ENCODE results near the gene C22orf23.
A peak's percentile ranks its signal among the peaks of the same experiment; 100 is the strongest.

Gene C22orf23

DNA sequence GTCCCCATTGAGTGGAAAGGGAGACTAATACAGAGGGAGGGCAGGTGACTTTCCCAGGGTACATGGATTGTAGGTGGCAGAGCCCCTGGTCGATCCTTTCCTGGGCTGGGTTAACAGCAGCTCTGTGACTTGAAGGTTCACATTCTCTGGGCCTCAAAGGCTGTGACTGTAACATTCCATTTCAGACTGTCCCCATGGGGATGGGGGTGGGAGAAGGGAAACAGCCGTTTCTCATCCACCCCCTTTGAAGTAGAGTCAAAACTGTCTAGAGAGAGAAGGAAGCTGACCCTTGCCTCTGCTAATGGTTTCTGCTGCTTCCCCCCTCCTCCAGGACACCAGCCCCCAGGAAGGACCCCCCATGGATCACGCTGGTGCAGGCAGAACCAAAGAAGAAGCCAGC, 28.1 kb downstream of the C22orf23 start:
- no peak for DNase-seq (ENCODE audit: low spot score)

DNA sequence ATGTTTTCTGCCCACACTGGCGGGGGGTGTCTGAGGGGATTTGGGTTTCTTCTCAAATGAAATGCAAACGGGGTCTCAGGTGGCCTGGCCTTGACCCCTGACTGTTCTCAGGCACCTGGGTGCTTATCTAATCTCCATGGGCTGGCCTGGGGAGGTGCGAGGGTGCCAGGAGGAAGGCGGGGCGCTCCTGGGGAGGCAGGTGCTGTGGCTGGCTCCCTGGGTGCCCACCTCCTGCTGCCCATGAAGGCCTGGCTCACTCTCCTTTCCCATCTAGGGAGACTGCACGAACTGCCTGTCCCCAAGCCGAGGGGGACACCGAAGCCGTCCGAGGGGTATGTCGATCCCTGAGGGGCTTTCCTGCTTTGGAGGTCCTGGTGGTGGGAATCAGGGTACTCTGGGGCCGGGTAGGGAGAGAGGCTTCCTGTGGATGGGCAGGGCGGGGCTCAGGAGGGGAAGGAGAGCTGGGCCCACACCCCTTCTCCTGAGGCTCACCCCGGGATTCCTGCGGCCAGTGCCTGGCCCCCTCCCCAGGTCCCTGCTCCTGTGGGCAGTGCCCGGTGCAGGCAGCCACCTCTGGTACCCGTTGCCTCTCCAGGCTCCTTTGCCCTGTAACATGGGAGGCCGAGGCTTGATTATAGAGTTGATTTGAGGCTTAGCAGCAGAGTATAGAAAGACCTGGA, 28.9 kb downstream of the C22orf23 start:
- DNase-seq (ENCODE audit: low spot score), result no peak

DNA sequence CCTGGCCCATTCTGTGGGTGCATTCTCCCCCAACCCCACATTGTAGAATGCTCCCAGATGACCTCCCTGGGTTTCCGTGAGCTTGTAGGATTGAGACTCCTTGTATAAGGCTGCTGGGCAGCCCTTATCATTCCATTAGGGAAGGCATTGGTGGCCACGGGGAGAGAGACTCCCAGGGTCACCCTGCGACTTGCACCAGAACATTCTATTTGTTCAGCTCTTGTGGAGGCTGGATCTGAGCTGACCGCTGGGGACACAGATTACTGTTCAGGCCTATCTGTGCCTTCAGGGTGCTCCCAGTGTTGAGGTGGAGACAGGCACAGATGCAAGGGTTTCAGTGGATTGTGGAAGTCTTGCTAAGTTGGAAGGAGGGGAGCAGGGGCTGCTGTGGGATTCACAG, 29.5 kb downstream of the C22orf23 start:
- no peak for DNase-seq (ENCODE audit: low spot score)

DNA sequence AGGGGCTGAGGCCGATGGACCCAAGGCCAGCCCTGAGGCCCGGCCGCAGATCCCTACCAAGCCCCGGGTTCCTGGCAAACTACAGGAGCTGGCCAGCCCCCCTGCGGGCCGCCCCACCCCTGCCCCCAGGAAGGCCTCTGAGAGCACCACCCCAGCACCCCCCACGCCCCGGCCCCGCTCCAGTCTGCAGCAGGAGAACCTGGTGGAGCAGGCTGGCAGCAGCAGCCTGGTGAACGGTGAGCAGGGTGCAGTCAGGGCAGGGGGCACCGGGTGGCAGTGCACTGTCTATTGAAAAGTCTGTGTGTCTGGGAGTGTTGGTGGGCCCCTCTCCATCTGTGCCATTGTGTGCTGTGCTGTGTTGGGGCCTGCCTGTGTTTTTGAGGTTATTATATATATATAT, 31.2 kb downstream of the C22orf23 start:
- no peak for DNase-seq (ENCODE audit: low spot score)

DNA sequence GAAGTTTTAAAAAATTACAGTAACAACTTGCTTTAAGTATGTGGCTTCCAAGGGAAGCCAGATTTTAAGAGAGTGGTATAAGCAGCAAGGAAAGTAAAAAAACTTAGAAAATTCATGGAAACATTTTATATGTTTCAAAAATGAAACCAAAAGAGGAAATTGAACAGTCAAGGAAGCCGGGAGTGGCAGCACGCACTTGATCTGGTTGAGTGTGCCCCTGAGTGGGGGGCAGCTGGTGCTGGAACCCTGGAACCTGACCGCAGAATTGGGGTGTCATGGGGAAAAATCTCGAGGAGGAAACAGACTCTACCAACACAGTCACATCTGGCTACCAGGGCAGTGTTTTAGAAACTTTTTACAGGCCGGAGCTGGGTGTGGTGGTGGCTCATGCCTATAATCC, 33.3 kb downstream of the C22orf23 start:
- no peak for DNase-seq (ENCODE audit: low spot score)

DNA sequence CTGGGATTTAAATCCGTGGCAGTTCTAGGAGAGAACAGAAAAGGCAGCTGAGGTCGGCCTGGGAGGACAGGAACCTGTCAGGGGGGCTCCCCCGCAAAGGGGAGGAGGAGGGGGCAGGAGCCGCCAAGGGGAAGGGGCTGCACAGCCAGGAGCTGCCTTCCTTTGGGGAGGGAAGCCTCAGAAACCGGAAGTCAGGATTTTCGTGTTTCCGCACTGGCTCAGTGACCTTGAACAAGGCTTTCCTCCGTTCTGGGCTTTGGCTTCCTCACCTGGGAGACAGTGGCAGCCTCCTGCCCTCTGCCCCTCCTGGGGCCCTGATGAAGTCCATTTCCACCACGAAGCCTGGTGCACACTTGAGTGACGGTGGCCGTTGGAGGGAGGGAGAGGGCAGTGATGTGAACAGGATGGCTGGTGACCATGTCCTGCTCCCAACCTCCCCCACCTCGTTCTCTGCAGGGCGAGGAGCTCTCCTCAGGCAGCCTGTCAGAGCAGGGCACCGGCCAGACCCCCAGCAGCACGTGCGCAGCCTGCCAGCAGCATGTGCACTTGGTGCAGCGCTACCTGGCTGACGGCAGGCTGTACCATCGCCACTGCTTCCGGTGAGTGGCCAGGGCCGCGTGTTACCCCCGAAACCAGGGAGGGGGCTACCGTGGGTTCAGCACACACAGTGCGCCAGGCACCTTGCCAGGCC, 34.7 kb downstream of the C22orf23 start:
- DNase-seq (ENCODE audit: low spot score), result no peak

DNA sequence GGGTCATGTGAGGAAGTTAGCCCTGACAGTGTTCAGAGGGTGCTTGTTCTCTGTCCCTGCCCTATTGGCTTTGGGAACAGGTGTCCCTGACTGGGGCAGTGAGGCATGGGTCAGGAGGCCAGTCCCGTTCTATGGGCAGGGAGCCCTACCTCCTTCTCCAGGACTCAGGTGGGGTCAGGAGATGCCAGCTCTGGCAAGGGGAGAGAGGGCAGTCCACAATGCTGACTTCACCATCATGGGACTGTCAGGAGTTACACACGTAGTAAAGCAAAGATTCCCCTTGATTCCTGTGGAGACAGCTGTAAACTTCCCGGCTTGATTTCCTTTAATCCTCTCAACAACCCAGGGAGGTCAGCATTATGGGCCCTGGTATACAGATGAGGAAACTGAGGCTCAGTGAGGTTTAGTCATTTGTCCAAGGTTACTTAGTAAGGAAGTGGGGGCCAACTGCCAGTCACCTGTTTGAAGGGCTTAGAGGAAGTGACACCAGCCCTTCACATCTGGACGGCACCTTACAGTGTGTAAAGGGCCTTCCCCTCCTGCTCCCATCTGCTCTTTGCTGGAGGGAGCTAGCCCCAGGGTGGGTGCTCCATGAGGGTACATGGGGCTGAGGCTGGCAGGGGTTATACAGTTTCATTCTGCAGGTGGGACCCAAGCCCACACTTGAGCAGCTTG, 35.4 kb downstream of the C22orf23 start:
- DNase-seq (ENCODE audit: low spot score), result no peak

DNA sequence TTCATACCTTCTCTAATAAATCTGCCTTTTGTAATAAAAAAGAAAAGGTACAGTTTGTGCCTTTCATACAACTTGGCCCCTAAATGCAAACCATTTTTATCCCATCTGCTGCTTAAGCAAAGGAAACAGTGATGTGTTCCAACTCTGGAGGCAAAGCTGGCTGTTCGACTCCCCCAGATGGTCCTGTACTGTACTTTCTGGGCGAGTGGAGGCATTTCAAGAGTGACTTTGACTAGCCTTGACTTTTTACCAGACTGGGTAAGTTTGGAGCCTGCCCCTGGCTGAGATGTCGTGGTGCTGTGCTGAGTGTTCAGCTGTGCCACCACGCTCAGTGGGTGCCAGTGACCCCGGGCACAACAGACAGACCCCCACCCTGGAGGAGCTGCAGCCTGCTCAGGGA, 37.1 kb downstream of the C22orf23 start:
- no peak for DNase-seq (ENCODE audit: low spot score)

DNA sequence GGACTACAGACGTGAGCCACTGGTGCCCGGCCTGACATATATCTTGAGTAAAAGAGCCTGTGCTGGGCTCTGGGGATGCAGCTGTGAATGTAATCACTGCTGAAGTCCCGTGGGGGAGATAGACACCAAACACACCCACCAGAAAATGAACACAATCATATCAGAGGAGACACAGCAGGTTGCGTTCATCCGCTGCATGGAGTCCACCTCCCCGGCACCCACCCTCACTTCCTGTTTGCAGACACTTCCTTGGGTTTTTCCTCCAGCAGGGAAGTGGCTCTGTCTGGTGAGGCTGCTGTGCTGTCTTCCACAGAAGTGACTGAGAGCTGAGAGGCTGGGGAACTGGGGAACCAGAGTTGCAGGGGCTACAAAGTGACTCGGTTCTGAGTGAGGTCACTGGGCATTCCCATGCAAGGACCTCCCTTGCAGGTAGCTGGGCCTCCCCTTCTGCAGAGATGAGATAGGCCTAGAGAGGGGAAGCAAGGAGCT, 40.1 kb downstream of the C22orf23 start:
- no peak for DNase-seq (ENCODE audit: low spot score)

DNA sequence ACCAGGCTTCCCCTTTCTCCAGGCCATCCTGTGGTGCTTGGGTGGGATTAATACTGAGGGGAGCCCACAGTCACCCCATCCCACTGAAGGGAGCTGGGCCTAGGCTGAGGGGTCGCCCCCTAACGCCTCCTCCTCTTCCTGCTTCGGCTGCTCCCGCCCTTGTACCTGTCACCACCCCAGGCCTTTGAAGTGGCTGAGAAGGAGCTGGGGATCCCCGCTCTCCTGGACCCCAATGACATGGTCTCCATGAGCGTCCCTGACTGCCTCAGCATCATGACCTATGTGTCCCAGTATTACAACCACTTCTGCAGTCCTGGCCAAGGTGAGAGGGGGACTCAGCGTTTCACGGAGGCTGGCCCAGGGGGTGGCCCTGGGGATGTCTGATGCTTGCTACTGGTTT, 41.2 kb downstream of the C22orf23 start:
- DNase-seq (ENCODE audit: low spot score), result no peak

DNA sequence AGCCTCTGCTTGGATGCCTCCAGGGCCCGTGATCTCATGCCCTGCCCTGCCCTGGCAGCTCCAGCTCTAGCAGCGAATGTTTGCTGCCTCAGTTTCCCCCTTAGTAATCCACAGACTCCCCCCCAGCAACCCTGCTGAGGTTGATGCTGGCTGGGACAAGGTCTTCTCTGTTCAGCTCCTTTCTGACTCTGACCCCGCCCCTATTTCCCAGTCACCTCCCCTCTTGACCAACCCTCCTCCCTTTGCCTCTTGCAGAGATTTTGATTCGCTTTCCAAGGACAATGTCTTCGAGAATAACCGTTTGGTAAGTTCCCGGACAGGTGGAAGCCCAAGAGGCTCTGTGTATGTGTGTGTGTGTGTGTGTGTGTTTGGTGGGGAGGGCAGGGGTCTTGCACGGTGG, 41.7 kb downstream of the C22orf23 start:
- DNase-seq (ENCODE audit: low spot score), result no peak

DNA sequence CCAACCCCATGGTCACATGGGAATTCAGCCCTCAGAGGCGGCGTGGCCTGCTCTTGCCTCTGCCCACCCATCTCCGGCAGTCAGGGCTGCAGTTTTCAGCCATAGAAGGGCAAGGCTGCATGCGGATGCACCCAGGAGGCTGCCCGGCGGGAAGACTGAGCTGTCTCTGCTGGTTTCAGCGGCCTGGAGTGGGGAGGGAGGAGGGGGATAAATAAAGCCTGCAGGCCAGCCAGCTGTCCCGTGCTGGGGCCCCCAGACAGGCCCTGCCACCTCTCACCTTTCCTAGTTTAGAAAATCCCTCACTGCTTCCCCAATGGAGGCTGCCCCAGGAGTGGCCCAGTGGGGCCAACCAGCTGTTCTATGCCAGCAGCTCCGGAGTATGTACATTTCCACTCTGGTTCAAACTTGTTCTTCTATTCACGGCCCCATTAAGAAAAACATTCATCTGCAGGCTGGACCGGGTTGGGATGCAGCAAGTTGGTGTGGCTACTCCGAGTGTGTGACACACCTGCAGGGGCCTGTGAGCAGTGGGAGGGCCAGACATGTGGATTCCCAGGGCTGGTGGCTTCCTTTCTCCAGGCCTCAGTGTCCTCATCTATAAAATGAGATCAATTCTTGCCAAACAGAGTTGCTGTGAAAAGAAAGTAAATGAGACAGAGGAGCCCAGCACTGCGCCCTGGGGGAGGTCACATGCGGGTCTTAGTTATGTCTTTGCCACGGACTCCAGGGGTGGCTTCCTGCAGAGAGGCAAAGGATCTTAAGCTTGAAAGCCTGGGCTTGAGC, 42.3 kb downstream of the C22orf23 start:
- DNase-seq (ENCODE audit: low spot score), result no peak

DNA sequence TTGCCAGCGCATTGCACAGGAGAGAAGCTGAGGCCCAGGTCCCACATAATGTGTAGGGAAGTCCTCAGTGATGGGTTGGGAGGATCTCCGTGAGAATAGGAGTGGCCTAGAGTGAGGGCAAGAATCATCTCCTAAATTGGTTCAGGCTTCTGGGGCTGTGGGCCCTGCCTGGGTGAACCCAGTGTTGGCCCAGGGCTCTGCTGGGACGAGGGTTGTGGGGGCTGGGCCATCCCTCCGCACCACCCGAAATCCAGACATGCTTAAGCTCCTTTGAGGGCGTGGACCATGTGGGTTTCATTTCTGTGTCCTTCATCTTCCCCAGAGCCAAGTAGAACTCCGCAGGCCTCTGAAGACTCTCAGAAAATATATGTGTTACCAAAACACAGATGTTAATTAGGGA, 43.6 kb downstream of the C22orf23 start:
- DNase-seq (ENCODE audit: low spot score), result peak; percentile 76

DNA sequence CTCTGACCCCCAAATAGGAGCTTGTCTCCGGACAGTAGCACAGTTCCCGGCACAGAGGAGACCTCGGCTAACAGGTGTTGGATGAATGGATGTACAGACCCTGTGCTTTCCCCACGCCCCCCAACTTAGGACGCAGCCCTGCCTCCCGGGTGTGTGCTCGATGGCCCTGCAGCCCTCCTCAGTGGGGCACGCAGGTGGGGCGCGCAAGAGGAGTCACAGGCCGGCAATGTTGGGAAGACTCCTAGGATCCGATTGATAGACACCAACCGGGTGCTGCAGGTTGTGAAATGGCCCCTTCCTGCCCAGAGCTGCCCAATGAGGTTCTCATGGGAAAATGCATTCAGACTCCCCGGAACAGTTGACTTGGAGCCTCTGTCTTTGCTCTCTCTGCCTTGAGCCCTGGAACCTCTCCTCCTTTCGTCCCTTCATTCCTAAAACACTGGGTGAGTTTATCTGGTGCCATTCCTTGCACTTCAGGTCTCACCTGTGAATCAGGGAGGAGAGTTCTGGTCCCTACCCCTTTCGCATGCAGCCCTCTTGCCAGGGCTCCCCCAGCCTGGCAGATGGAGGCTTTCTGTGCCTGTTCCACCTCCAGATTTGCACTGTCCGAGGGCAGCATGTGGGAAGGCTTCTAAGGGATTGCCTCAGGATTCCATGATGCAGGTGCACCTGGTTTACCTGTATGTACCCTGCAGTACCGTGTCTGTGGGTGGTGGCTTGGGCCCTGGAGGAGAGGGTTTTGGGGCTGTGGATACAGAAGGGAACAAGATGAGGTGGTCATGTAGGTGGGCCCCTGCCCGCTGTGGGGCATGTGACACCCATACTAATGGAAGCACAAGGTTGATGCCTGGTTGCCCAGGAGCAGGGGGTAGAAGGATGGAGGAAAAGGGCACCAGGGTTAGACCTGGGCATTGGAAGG, 46.1 kb downstream of the C22orf23 start:
- DNase-seq (ENCODE audit: low spot score), result peak; percentile 60

DNA sequence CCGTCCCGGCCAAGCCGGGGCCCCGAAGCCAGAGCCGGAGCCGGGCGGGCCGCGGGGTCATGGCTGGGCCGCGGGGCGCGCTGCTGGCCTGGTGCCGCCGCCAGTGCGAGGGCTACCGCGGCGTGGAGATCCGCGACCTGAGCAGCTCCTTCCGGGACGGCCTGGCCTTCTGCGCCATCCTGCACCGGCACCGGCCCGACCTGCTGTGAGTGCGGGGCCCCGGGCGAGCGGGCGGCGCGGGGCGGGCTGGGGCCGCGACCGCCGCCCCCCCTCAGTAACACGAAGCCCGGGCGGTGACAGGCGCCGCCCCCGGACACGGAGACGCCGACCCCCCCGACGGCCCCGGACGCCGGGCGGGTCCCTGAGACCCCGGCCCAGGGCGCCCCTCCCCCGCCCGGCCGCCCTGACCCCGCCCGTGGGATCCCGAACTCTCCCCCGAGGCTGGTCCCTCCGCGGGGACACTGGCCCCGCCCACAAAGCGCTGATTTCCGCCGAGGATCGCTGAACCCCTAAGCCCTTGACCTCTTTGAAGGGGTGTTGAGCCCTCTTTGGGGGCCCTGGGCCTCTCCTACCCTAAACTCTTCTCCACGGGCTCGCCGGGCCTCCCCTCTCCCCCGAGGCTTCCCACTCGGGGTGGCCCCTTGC, 46.9 kb downstream of the C22orf23 start:
- peak; percentile 69 for DNase-seq (ENCODE audit: low spot score)

DNA sequence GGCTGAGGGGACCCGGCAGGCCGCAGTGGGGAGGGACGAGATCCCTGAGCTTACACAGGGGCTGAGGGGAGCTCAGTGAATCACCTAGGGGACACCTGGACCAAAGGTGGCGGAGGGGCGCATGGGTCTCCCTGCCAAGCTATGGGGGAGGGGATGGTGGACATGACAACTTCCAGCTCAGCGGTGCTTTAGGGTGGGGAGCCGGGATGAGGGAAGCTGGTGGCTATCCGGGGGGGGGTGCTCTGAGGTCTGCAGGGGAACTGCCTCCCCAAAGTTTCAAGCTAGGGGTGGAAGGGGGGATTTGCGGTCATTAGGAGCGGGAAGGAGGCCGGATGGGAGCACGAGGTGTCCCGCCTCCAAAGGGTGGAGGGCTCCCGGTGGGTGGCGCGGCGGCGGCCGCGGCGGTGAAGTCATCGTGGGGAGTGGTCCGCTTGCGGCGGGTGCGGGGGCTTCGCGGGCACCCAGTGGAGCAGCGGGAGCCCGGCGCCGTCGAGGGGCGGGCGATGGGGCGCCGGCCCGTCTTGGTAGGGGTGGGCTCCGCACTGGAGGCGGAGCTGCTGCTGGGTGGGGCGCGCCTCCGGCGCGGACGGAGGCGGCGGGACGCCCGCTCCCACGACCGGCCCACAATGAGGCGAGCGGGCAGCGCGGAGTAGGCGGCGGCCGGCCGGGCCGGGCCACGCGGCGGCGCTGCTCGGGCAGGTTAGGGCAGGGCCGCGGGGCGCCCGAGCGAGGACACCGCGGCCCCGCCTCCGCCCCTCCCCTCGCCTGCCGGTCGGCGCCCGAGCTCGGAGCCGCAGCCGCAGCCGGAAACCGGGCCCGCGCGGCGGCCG, 47.7 kb downstream of the C22orf23 start, which contains the start of gene MICALL1:
Gene MICALL1 (plus strand): TSS at position 764 of the 830 bp plus-strand sequence. CDS start 126 bp downstream, outside the sequence.
- peak; percentile 94 for DNase-seq (ENCODE audit: low spot score)

DNA sequence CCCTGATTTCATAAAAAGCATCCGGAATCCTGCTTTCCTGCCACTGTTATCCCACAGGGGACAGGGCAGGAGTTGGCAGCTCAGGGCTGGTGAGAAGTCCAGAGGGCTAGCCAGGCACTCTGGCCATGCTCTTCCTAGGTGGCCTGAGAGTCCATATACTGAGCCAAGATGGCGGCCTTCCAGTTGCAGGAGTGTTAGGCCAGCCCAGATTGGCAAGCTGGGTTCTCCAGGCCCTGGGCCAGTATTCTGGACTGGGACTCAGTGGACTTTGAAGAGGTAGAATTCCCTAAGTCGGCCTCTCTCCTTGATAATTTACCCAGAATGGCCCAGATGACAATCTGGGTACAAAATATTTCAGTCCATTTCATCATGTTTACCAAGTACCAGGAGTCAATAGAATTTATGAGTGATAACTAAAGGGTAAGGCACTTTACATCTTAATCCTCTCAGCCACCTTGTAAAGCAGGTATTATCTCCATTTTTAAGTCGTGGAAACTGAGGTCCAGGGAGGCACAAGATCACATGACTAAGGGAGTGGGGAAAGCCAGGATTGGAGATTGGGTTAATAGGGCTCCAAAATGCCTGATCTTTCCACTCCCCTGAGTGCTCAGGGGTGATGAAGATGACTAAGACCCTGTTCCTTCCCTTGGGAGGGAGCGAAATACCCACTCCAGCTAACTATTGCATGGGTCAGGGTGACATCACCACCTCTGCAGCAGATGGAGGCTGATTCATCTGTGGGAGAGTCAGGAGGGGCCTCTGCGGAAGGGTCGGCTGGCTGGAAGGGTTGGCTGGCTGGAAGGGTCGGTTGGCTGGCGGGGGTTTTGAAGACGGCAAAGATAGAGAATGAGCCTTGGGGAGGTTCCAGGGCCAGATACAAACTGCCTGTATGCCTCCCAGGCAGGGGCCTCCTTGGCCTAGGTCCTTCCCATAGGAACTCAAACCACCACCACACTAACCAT, 48.5 kb downstream of the C22orf23 start:
- peak; percentile 94 for DNase-seq (ENCODE audit: low spot score)

DNA sequence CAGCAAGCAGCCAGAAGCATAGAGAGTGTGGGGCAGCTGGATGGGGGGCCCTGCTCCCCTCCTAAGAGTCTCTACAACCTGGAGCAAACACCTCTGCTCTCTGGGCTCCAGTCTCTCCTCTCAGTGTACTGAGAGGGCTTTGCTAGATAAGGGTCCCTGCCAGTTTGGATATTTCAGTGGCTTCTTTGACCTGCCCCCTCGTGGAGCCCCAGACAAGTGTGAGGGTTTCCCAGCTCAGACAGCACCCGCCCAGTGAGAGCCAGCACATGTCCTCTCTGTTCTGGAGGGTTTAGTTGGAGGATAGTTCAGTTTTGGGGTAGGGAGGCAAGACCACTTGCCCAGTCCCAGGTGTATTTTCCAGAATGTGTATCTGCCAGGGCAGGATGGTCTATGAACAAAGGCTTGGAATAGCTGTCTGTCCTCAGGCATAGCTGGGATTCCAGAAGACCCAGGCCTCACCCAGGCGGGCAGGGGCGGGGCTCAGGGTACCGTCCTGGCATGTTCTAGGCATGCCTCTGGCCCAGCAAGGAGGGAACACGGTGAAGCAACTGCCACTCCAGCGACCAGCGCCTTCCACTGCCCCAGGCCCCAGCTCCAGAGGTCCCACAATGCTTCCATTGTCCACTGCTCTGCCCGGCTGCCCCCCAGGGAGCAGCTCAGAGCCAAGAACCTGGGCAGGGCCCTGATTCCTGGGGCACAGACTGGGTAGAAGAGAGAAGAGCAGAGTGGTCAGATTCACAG, 54.8 kb downstream of the C22orf23 start:
- DNase-seq (ENCODE audit: low spot score), result no peak
